H1 (cell line): ENCODE measurements around the gene ZNF3. TPM values are rescaled to one million over a fixed set of nuclear protein-coding genes. Genes with fewer than 3 reads are reported as not detected.
A peak's percentile ranks its signal among the peaks of the same experiment; 100 is the strongest.

Experiments
- CTCF ChIA-PET: fragments of 300-600 bp; sonication (Branson Sonifier 250); formaldehyde crosslinking; loops from one replicate; lab custom pipeline; 2021; ENCODE audit not compliant: partially characterized antibody; lab: Charles Lee
- POLR2A ChIA-PET: fragments of 300-600 bp; sonication (Branson Sonifier 250); formaldehyde crosslinking; loops from one replicate; lab custom pipeline; 2021; ENCODE audit warnings: inconsistent platforms; ENCODE audit not compliant: partially characterized antibody; lab: Charles Lee
- DNase-seq, 2 experiments: peaks; one replicate each; pipeline versions ENCODE4 v3.0.0 to v3.0.0-alpha.2; 2010 to 2022; ENCODE audit warnings: low spot score in 2 of 2, low read depth in 1 of 2, mixed read lengths in 1 of 2
- FAIRE-seq: peaks from 2 replicates; lab custom pipeline; 2011; peaks lifted over from hg19 to GRCh38; lab: Jason Lieb, UNC
- H2AFZ ChIP-seq: 2 replicates; pipeline ENCODE4 v1.8.1; 2012; ENCODE audit warnings: low read length, inconsistent platforms
- H2AK5ac ChIP-seq: 2 replicates; pipeline ENCODE4 v1.6.1; 2013; ENCODE audit warnings: low read depth, low read length
- H2BK120ac ChIP-seq: replicated peaks from 2 replicates; pipeline ENCODE3; 2013; ENCODE audit warnings: low read depth, low read length, inconsistent platforms
- H2BK12ac ChIP-seq: 2 replicates; pipeline ENCODE4 v1.6.1; 2013; ENCODE audit warnings: low read depth, low read length
- H2BK15ac ChIP-seq: 2 replicates; pipeline ENCODE4 v1.6.1; 2013; ENCODE audit warnings: low read length
- H2BK20ac ChIP-seq: 2 replicates; pipeline ENCODE4 v1.6.1; 2013; ENCODE audit warnings: low read length
- H2BK5ac ChIP-seq: 2 replicates; pipeline ENCODE4 v1.6.1; 2013; ENCODE audit warnings: low read depth, low read length
- H3K14ac ChIP-seq: 2 replicates; pipeline ENCODE4 v1.6.1; 2013; ENCODE audit warnings: inconsistent platforms; ENCODE audit not compliant: insufficient read length
- H3K18ac ChIP-seq: 2 replicates; pipeline ENCODE4 v1.6.1; 2013; ENCODE audit warnings: low read length; ENCODE audit errors: extremely low read depth
- H3K23ac ChIP-seq: 2 replicates; pipeline ENCODE4 v1.6.1; 2013; ENCODE audit warnings: inconsistent platforms; ENCODE audit not compliant: insufficient read length
- H3K23me2 ChIP-seq: 2 replicates; pipeline ENCODE4 v1.6.1; 2013; ENCODE audit warnings: low read depth, low read length
- H3K27ac ChIP-seq: 2 replicates; pipeline ENCODE4 v1.6.1; 2011; ENCODE audit warnings: low read depth, low read length, inconsistent platforms
- H3K27me3 ChIP-seq, 4 experiments: replicated peaks in 1 of 4; 1 replicate in 1 of 4; 2 replicates in 3 of 4; pipeline versions ENCODE4 v1.6.1 to v1.8.1; 2011 to 2013; ENCODE audit warnings: low read length in 3 of 4, mild to moderate bottlenecking in 3 of 4, inconsistent platforms in 2 of 4, mixed read lengths in 2 of 4, moderate library complexity in 1 of 4; ENCODE audit not compliant: control insufficient read depth in 3 of 4, insufficient read depth in 3 of 4; ENCODE audit errors: extremely low read depth in 1 of 4
- H3K36me3 ChIP-seq, 4 experiments: 2 replicates each; pipeline versions ENCODE4 v1.6.1 to v1.8.1; 2011 to 2013; ENCODE audit warnings: mild to moderate bottlenecking in 4 of 4, low read length in 3 of 4, moderate library complexity in 2 of 4, control low read depth in 1 of 4, inconsistent platforms in 1 of 4; ENCODE audit not compliant: insufficient read depth in 4 of 4, control insufficient read depth in 2 of 4
- H3K4ac ChIP-seq: replicated peaks from 2 replicates; pipeline ENCODE3; 2013; ENCODE audit warnings: low read length, low read depth, mixed read lengths, inconsistent platforms; ENCODE audit not compliant: insufficient read length
- H3K4me1 ChIP-seq, 4 experiments: replicated peaks in 1 of 4; 1 replicate in 1 of 4; 2 replicates in 3 of 4; pipeline versions ENCODE4 v1.6.1 to v1.8.1; 2011 to 2013; ENCODE audit warnings: low read length in 3 of 4, inconsistent platforms in 2 of 4, mixed read lengths in 1 of 4; ENCODE audit not compliant: insufficient read depth in 4 of 4, control insufficient read depth in 3 of 4
- H3K4me2 ChIP-seq, 2 experiments: 2 replicates each; pipeline versions ENCODE4 v1.6.1 to v1.8.1; 2011 to 2013; ENCODE audit warnings: low read depth in 2 of 2, low read length in 2 of 2, control low read depth in 1 of 2, inconsistent platforms in 1 of 2, mild to moderate bottlenecking in 1 of 2; ENCODE audit not compliant: insufficient read depth in 1 of 2
- H3K4me3 ChIP-seq, 4 experiments: fragments of 200-600, 300-600 bp in 1 of 4; sonication (generic), shearing (Covaris generic), sonication (Bioruptor Twin) in 1 of 4; 2 replicates each; pipeline versions ENCODE4 v1.5.1 to v1.8.1; 2011 to 2016; ENCODE audit warnings: low read length in 4 of 4, low read depth in 3 of 4, control low read depth in 2 of 4, inconsistent platforms in 2 of 4, mild to moderate bottlenecking in 2 of 4, mixed read lengths in 1 of 4, moderate library complexity in 1 of 4; ENCODE audit not compliant: insufficient read depth in 2 of 4; ENCODE audit errors: extremely low read depth in 1 of 4
- H3K56ac ChIP-seq: replicated peaks from 2 replicates; pipeline ENCODE3; 2013; ENCODE audit warnings: low read depth, mild to moderate bottlenecking, mixed read lengths, low read length, inconsistent platforms; ENCODE audit not compliant: insufficient read length
- H3K79me1 ChIP-seq: 2 replicates; pipeline ENCODE4 v1.6.1; 2013; ENCODE audit warnings: low read depth, low read length, control low read depth
- H3K79me2 ChIP-seq, 2 experiments: 2 replicates each; pipeline versions ENCODE4 v1.6.1 to v1.8.1; 2012 to 2013; ENCODE audit warnings: low read length in 2 of 2, mild to moderate bottlenecking in 2 of 2, inconsistent platforms in 1 of 2; ENCODE audit not compliant: insufficient read depth in 2 of 2, control insufficient read depth in 1 of 2
- H3K9ac ChIP-seq, 4 experiments: replicated peaks in 1 of 4; 1 replicate in 1 of 4; 2 replicates in 3 of 4; pipeline versions ENCODE4 v1.6.1 to v1.8.1; 2011 to 2013; ENCODE audit warnings: low read depth in 3 of 4, low read length in 3 of 4, control low read depth in 2 of 4, mild to moderate bottlenecking in 2 of 4, moderate library complexity in 2 of 4, inconsistent platforms in 1 of 4; ENCODE audit errors: extremely low read depth in 1 of 4
- H3K9me3 ChIP-seq, 2 experiments: 2 replicates each; pipeline versions ENCODE4 v1.6.1 to v1.8.1; 2012 to 2013; ENCODE audit warnings: mild to moderate bottlenecking in 2 of 2, moderate library complexity in 2 of 2, control low read depth in 1 of 2, inconsistent platforms in 1 of 2, low read depth in 1 of 2, low read length in 1 of 2, mixed read lengths in 1 of 2; ENCODE audit not compliant: insufficient read depth in 2 of 2
- H4K20me1 ChIP-seq, 2 experiments: replicated peaks in 1 of 2; 2 replicates each; pipeline versions ENCODE3 to v1.8.1; 2011 to 2013; ENCODE audit warnings: inconsistent platforms in 2 of 2, low read length in 2 of 2, mild to moderate bottlenecking in 1 of 2; ENCODE audit not compliant: insufficient read depth in 2 of 2, control insufficient read depth in 1 of 2
- H4K5ac ChIP-seq: 2 replicates; pipeline ENCODE4 v1.6.1; 2013; ENCODE audit warnings: low read length, low read depth, mixed read lengths, inconsistent platforms; ENCODE audit not compliant: insufficient read length
- H4K8ac ChIP-seq: 2 replicates; pipeline ENCODE4 v1.8.0; 2013; ENCODE audit warnings: mild to moderate bottlenecking, moderate library complexity, low read length, inconsistent platforms; ENCODE audit not compliant: insufficient read depth; ENCODE audit errors: extremely low read depth
- H4K91ac ChIP-seq: replicated peaks from 2 replicates; pipeline ENCODE3; 2013; ENCODE audit warnings: low read length, mixed read lengths, inconsistent platforms; ENCODE audit not compliant: insufficient read length
- BACH1 ChIP-seq: IDR thresholded peaks from 2 replicates; pipeline ENCODE4 v1.6.1; 2012; ENCODE audit warnings: low read length, improper control_type of control experiment
- E2F6 ChIP-seq: IDR thresholded peaks from 2 replicates; pipeline ENCODE4 v1.6.1; 2012; ENCODE audit warnings: inconsistent platforms
- GTF2F1 ChIP-seq: IDR thresholded peaks from 2 replicates; pipeline ENCODE4 v1.6.1; 2012; ENCODE audit warnings: low read depth, low read length, improper control_type of control experiment, borderline replicate concordance
- POLR2A ChIP-seq, 2 experiments: IDR thresholded peaks; 1 replicate in 1 of 2; 2 replicates in 1 of 2; pipeline ENCODE4 v1.6.1; 2011; ENCODE audit warnings: low read depth in 2 of 2, low read length in 2 of 2, mild to moderate bottlenecking in 2 of 2; ENCODE audit errors: control extremely low read depth in 1 of 2
- WGBS, 2 experiments: shearing (Covaris generic) in 1 of 2; methylation state at CpG; one replicate each; pipeline versions ENCODE4 v1.1.6 to v1.1.7; 2013 to 2015; ENCODE audit warnings: low lambda C conversion rate in 2 of 2, mixed read lengths in 2 of 2, inconsistent platforms in 1 of 2, low coverage in 1 of 2, missing lambda C conversion rate in 1 of 2; ENCODE audit not compliant: insufficient replicate concordance in 2 of 2, insufficient coverage in 1 of 2, insufficient read length in 1 of 2; ENCODE audit errors: extremely low coverage in 1 of 2, missing lambda C conversion rate in 1 of 2; 5-methylcytosine and 5-hydroxymethylcytosine counted together
- polyA plus RNA-seq, 7 experiments: library from polyadenylated mRNA; depleted of rRNA in 3 of 7; stranded (reverse) in 5 of 7; unstranded in 2 of 7; fragments of >200 nt in 5 of 7; fragments of 200-250 nt in 2 of 7; gene quantifications; 1 replicate in 5 of 7; 2 replicates in 1 of 7; 4 replicates in 1 of 7; pipeline versions ENCODE4 v1.2.1 to v1.2.3, GENCODE V29; 2011 to 2013; ENCODE audit warnings: missing spikeins in 2 of 7, mixed read lengths in 2 of 7
- total RNA-seq: library from RNA; stranded (reverse); fragmentation: NEBNext Ultra II Directional; extraction: Animal tissue kit (Norgen Biotek cat#: 25700); gene quantifications from 2 replicates; pipeline ENCODE4 v1.2.1, GENCODE V29; 2021

Gene ZNF3
- total and polyA plus RNA-seq, 2 of the 8 experiments (the other 6 are each of a cell fraction or from before 2014, with no cell fraction given) = 26.9 to 49.1 TPM

- Histone ChIP-seq H2BK20ac (no peak overlapping the region), H4K20me1 (no peaks in the 10 kb centered on the region), H4K5ac (peak overlapping the region; percentile 96), H3K9ac (peak overlapping the region; percentile 51 to 93 (median 91)), H3K4me2 (peak overlapping the region; percentile 74 to 90), H2BK120ac (peak overlapping the region; percentile 78), H2BK15ac (no peak overlapping the region), H4K91ac (peak overlapping the region; percentile 84), H3K23ac (no peak overlapping the region), H2BK12ac (peak overlapping the region; percentile 95; the same call in 1 of the 2 replicates), H2AK5ac (no peak overlapping the region), H3K79me2 (no peaks in the 10 kb centered on the region; a peak in 1 of 4 replicates), H3K36me3 (no peaks in the 10 kb centered on the region), H3K79me1 (no peaks in the 10 kb centered on the region), H2BK5ac (peak overlapping the region; percentile 98), H3K18ac (peak overlapping the region; percentile 99), H3K23me2 (peaks cover 8% of the 10 kb centered on the region; the same call in 1 of the 2 replicates), H3K14ac (no peak overlapping the region), H3K56ac (peak overlapping the region; percentile 97), H3K27ac (peak overlapping the region; percentile 90), H3K27me3 (peaks cover 0 to 11% (median 0%) of the 10 kb centered on the region in 4 experiments; a peak in 2 of 7 replicates), H3K4ac (peak overlapping the region; percentile 19), H2AFZ (peak overlapping the region; percentile 72; the same call in 1 of the 2 replicates), H3K9me3 (no peaks in the 10 kb centered on the region), H3K4me3 (peak overlapping the region; percentile 84 to 90 (median 88)), H4K8ac (peak overlapping the region; percentile 66), H3K4me1 (peaks cover 0 to 8% (median 0%) of the 10 kb centered on the region in 4 experiments; a peak in 1 of 7 replicates)
- ChIA-PET CTCF (interaction anchor here (0.7 to 5.3 kb wide), 6 partner anchors 14 to 443 kb away, joined by 3 to 24 read pairs (median 4); partner anchors contain the start of genes AP4M1 and MCM7), POLR2A (interaction anchor here (0.6 to 19.1 kb wide), 21 partner anchors 9 to 303 kb away, joined by 3 to 414 read pairs (median 4); partner anchors contain the start of genes AP4M1, COPS6, GAL3ST4 and LAMTOR4)
- DNase-seq (no peak), FAIRE-seq (no peak)
- 21% methylated on average over 23 of the region's 29 CpGs; no CpG with 5 or more reads in 1 of the 2 experiments for WGBS, 2 experiments
- TF ChIP-seq POLR2A (IDR thresholded peaks at IDR 0.05; ENCODE audit: control extremely low read depth in 1 of 2, low read depth in 2 of 2, low read length in 2 of 2) (peak in 1 of 2 experiments; percentile 75; a peak in 1 of 3 replicates), BACH1 (no peak), E2F6 (peak; percentile 37; the same call in 1 of the 2 replicates), GTF2F1 (0 out of 2 replicates have a peak, but pooled peaks have one; percentile 30)
Measured at GRCh38 chr7:100126239-100126930, 44.9 kb upstream of the ZNF3 start.
